Coronary artery (tissue), 2 donors: ENCODE results near the gene SPIRE1.
A peak's percentile ranks its signal among the peaks of the same experiment; 100 is the strongest.

ENCODE experiments used
- DNase-seq: peaks from one replicate; pipeline ENCODE4 v3.0.0-alpha.2; 2017; ENCODE audit warnings: low spot score
- H3K27ac ChIP-seq, 2 donors: fragments of 200-600 bp; sonication (generic); one replicate each; pipeline ENCODE4 v1.5.1; 2016 to 2019
- H3K4me3 ChIP-seq: fragments of 200-600 bp; sonication (generic); 2 replicates; pipeline ENCODE4 v1.5.1; 2016; ENCODE audit warnings: mild to moderate bottlenecking, moderate library complexity
- CTCF ChIP-seq: fragments of 200-600 bp; sonication (generic); IDR thresholded peaks from one replicate; pipeline ENCODE4 v1.5.1; 2019; ENCODE audit warnings: antibody characterized with exemption

Gene SPIRE1

DNA sequence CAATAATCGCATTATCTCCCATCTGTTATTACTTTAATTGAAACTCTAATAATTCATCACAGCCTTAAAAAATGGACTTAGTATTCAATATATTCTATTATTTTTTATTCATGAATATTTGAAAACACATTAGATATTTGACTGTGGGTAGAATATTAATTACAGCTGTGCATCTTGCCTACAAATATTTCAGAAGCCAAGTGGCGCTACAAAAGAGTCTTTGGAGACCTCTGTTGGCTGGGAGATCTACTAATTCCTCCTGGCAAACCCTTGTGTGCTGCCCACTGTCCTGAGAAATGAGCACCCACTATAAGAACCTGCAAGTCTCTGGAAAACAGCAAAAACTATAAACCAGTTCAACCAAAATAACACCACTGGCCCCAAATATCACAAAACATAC lies 195.7 kb downstream of the SPIRE1 start:
- no peak overlapping the region for H3K4me3 ChIP-seq
- no peak for TF ChIP-seq CTCF
- no peak for DNase-seq
- H3K27ac ChIP-seq: no peak overlapping the region

DNA sequence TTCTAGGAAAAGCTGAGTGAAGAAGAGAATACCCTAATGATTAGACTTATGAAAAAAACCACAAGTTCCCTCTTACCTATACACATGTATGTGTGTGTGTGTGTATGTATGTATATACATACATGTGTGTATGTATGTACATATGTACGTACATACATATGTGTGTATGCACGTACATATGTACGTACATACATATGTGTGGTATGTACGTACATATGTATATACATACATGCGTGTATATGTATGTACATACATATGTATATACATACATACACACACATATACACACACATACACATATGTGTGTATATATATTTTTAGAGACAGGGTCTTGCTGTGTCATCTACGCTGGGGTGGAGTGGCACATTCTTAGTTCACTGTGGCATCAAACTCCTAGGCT lies 196.6 kb downstream of the SPIRE1 start:
- TF ChIP-seq CTCF: no peak
- DNase-seq: no peak
- Histone ChIP-seq H3K4me3 (no peak overlapping the region), H3K27ac (no peak overlapping the region)

- Histone ChIP-seq H3K4me3 (no peak overlapping the region), H3K27ac (no peak overlapping the region)
- no peak for TF ChIP-seq CTCF
- no peak for DNase-seq
Observed at GRCh38 chr18:12460874-12461273, 197.0 kb downstream of the SPIRE1 start.

DNA sequence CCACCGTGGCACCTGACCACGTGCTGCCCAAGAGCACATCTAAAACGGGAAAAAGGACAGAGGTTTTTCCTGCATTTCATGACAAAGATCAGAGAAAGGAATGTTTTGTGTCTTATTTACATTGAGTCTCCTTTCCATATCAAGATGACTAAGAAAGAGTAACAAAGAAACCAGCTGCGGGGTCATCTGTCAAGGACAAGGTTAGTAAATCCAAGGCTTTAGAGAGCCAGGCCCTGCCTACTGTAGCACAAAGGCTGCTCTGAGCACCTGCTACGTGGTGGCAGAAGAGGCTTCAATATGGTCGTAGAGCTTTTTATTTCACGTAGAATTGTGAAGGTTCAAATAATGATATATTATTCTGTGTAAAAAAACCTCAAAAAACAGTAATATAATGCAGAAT lies 199.1 kb downstream of the SPIRE1 start:
- Histone ChIP-seq H3K27ac (no peak overlapping the region), H3K4me3 (no peak overlapping the region)
- DNase-seq: no peak
- no peak for TF ChIP-seq CTCF

DNA sequence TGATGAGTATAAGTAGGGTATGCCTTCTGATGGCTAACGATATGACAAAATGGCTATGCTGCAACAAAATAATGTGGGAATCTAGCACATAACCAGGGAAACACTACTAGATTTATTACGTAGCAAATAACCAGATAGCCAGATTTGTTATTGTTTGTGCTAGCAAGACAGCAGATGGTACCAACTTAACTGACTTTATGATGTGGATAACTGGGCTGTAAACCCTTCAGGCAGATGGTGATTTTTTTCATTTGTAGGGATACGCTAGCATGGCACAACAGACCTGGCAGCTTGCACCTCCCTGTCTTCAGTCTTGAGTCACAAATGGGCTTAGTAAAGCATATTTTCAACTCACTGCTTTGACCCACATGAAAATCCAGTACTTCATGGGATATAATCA lies 201.5 kb downstream of the SPIRE1 start:
- H3K27ac ChIP-seq: peak overlapping the region in 1 of 2 donors; percentile 13

DNA sequence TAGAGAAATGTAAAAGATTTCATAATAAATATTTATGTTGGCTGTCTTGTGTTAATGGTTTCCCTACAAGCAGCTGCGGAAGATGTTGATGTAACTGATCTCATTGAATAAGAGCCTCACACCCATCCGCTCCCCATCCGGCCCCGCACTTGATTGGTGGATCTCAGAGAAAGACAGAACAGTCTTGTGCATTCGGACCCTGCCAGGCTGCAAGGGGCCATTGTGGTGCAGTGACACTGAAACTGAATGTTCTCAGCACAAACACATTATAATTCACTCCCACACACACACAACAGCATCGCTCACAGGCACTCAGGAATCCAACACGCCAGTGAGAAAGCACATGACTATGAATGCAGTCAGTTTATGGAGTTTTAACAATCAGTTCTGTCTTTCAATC lies 202.4 kb downstream of the SPIRE1 start:
- no peak overlapping the region for H3K27ac ChIP-seq
- no peak for DNase-seq
- no peak overlapping the region for H3K4me3 ChIP-seq
- no peak for TF ChIP-seq CTCF

More for the DNA sequence above, 201.5 kb downstream of the SPIRE1 start:
- no peak for DNase-seq
- H3K4me3 ChIP-seq: no peak overlapping the region
- TF ChIP-seq CTCF: no peak

- TF ChIP-seq CTCF: no peak
- no peak overlapping the region for H3K4me3 ChIP-seq
- H3K27ac ChIP-seq: no peak overlapping the region
- no peak for DNase-seq
Observed at GRCh38 chr18:12452784-12453183, 205.1 kb downstream of the SPIRE1 start.
